ENCODE data around the gene BNIP1.

Gene BNIP1

DNA sequence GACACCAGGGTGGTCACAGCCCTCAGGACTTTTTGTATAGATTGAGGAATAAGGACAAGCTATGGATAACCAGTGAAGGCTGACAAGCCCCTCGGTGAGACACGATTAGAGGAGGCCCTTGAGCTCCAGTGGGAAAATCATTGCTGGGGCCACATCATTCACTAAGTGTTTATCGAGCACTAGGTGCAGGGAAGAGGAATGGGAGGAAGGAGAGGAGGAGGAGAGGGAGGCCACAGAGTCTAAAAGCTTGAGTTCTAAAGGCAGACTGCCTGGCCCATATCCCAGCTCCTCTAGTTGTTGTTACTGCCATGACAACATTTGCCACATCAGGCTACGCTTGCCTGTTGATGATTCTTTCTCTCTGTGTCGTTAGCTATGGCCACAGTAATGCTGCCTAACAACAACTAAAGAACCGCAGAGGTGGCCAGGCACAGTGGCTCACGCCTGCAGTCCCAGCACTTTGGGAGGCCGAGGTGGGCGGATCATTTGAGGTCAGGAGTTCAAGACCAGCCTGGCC is 53.1 kb downstream of the BNIP1 start:
- no peak for ATAC-seq

DNA sequence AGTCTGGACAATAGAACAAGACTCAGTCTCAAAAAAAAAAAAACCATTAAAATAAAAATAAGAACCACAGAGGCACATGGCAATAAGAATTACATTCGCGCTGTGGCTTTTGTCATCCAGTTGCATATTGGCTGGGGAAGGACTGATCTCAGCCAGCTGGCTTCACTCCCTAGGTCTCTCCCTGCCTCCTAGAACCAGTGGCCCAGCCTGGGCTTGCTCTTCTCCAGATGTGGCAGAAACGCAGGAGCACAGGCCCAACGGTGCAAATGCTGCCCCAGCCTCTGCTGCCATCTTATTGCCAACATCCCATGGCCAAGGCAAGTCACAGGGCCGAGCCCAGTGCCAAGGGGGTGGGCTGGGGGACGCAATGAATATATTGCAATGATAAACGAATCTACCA is 53.7 kb downstream of the BNIP1 start:
- no peak for ATAC-seq
- TF ChIP-seq GLIS3 (CRISPR knock-in tag; IDR thresholded peaks at IDR 0.05) (no peak), ISL1 (CRISPR knock-in tag; IDR thresholded peaks at IDR 0.05) (no peak), SNAI2 (CRISPR knock-in tag; IDR thresholded peaks at IDR 0.05) (no peak), PPARA (CRISPR knock-in tag; IDR thresholded peaks at IDR 0.05; ENCODE audit: borderline replicate concordance) (no peak), ZNF70 (CRISPR knock-in tag; IDR thresholded peaks at IDR 0.05) (no peak), ZFP30 (CRISPR knock-in tag; IDR thresholded peaks at IDR 0.05) (no peak), ARNTL (CRISPR knock-in tag; IDR thresholded peaks at IDR 0.05; ENCODE audit: borderline replicate concordance, low read depth) (no peak), ESRRG (CRISPR knock-in tag; IDR thresholded peaks at IDR 0.05) (no peak), ZNF565 (CRISPR knock-in tag; conservative IDR thresholded peaks at IDR 0.05; ENCODE audit: low read depth) (no peak), ZC3H10 (CRISPR knock-in tag; IDR thresholded peaks at IDR 0.05) (no peak), OSR1 (CRISPR knock-in tag; IDR thresholded peaks at IDR 0.05) (no peak), PATZ1 (CRISPR knock-in tag; IDR thresholded peaks at IDR 0.05; ENCODE audit: borderline replicate concordance) (no peak)

More for the DNA sequence above, 53.1 kb downstream of the BNIP1 start:
- TF ChIP-seq CSDC2 (CRISPR knock-in tag; IDR thresholded peaks at IDR 0.05) (no peak), ESRRG (CRISPR knock-in tag; IDR thresholded peaks at IDR 0.05) (no peak), ISL1 (CRISPR knock-in tag; IDR thresholded peaks at IDR 0.05) (no peak), ZFP30 (CRISPR knock-in tag; IDR thresholded peaks at IDR 0.05) (no peak), ZFP3 (CRISPR knock-in tag; IDR thresholded peaks at IDR 0.05) (no peak), GLIS3 (CRISPR knock-in tag; IDR thresholded peaks at IDR 0.05) (no peak), ZC3H10 (CRISPR knock-in tag; IDR thresholded peaks at IDR 0.05) (no peak), PATZ1 (CRISPR knock-in tag; IDR thresholded peaks at IDR 0.05; ENCODE audit: borderline replicate concordance) (no peak), CREB5 (CRISPR knock-in tag; IDR thresholded peaks at IDR 0.05; ENCODE audit: low read depth) (no peak), PPARA (CRISPR knock-in tag; IDR thresholded peaks at IDR 0.05; ENCODE audit: borderline replicate concordance) (no peak), RARB (CRISPR knock-in tag; IDR thresholded peaks at IDR 0.05) (no peak), BACH2 (CRISPR knock-in tag; IDR thresholded peaks at IDR 0.05; ENCODE audit: borderline replicate concordance) (no peak), POU6F1 (CRISPR knock-in tag; IDR thresholded peaks at IDR 0.05; ENCODE audit: borderline replicate concordance, low read depth) (no peak), CSRNP3 (CRISPR knock-in tag; IDR thresholded peaks at IDR 0.05) (no peak), TOX (CRISPR knock-in tag; IDR thresholded peaks at IDR 0.05; ENCODE audit: borderline replicate concordance) (no peak)
- TF ChIP-seq, protein P1, sequence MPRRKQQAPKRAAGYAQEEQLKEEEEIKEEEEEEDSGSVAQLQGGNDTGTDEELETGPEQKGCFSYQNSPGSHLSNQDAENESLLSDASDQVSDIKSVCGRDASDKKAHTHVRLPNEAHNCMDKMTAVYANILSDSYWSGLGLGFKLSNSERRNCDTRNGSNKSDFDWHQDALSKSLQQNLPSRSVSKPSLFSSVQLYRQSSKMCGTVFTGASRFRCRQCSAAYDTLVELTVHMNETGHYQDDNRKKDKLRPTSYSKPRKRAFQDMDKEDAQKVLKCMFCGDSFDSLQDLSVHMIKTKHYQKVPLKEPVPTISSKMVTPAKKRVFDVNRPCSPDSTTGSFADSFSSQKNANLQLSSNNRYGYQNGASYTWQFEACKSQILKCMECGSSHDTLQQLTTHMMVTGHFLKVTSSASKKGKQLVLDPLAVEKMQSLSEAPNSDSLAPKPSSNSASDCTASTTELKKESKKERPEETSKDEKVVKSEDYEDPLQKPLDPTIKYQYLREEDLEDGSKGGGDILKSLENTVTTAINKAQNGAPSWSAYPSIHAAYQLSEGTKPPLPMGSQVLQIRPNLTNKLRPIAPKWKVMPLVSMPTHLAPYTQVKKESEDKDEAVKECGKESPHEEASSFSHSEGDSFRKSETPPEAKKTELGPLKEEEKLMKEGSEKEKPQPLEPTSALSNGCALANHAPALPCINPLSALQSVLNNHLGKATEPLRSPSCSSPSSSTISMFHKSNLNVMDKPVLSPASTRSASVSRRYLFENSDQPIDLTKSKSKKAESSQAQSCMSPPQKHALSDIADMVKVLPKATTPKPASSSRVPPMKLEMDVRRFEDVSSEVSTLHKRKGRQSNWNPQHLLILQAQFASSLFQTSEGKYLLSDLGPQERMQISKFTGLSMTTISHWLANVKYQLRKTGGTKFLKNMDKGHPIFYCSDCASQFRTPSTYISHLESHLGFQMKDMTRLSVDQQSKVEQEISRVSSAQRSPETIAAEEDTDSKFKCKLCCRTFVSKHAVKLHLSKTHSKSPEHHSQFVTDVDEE (CRISPR knock-in tag; IDR thresholded peaks at IDR 0.05), result no peak
